GM21619 (cell line): ENCODE data around the gene PIK3R6.

Experiments
- ATAC-seq: cut with Tn5 transposase; IDR thresholded peaks from one replicate; pipeline ENCODE4 v1.9.1; 2021; ENCODE audit not compliant: unreplicated experiment

The PIK3R6 gene

GRCh38 chr17:8855477-8856204 is 11.8 kb downstream of the PIK3R6 start:
- ATAC-seq = peak; percentile 32

DNA sequence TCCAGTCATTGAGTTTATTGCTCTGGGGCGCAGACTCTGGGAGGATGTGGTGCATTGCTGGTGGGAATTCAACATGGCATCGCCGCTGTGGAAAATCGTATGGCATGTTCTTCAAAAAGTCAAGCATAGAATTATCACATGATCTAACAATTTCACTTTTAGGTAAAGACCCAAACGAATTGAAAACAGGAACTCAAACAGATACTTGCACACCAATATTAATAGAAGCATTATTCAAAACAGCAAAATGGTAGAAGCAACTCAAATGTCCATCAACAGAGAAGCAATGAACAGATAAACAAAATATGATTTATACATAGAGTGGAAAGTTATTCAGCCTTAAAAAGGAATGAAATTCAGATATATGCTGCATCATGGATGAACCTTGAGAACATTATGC is 15.9 kb downstream of the PIK3R6 start:
- no peak for ATAC-seq

GRCh38 chr17:8849311-8850041 is 18.0 kb downstream of the PIK3R6 start:
- ATAC-seq = no peak

- ATAC-seq = no peak
Measured at GRCh38 chr17:8847891-8848290, 19.6 kb downstream of the PIK3R6 start.

GRCh38 chr17:8846768-8847211 is 20.7 kb downstream of the PIK3R6 start:
- ATAC-seq = no peak

GRCh38 chr17:8844229-8845218 is 22.9 kb downstream of the PIK3R6 start:
- no peak for ATAC-seq

GRCh38 chr17:8843344-8843743 is 24.1 kb downstream of the PIK3R6 start:
- ATAC-seq = no peak

- no peak for ATAC-seq
Measured at GRCh38 chr17:8841844-8842243, 25.6 kb downstream of the PIK3R6 start.

DNA sequence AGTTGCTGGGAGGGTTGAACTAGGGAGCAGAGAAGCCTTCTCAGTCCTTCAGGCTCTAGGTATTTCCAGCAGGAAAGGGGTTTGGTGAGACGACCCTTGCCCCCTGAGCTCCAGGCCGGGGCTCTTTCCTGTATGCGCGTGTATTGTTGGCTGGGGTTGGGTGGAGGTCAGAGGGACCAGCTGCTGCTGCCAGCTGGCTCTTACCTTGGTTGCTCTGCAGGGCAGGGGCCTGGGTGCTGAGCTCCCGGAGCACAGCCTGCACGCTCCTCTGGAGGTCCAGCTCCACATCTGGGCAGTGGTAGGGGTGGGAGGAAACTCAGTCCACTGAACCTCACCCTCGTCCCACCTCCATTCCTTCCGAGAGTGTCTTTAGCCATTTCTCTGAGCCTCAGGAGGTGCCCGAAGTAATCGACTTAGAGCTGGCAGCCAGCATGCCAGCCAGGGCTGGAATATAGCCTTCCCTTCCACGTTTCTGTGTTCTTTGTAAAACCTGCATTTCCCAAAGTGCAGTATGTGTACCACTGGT is 28.0 kb downstream of the PIK3R6 start:
- no peak for ATAC-seq

DNA sequence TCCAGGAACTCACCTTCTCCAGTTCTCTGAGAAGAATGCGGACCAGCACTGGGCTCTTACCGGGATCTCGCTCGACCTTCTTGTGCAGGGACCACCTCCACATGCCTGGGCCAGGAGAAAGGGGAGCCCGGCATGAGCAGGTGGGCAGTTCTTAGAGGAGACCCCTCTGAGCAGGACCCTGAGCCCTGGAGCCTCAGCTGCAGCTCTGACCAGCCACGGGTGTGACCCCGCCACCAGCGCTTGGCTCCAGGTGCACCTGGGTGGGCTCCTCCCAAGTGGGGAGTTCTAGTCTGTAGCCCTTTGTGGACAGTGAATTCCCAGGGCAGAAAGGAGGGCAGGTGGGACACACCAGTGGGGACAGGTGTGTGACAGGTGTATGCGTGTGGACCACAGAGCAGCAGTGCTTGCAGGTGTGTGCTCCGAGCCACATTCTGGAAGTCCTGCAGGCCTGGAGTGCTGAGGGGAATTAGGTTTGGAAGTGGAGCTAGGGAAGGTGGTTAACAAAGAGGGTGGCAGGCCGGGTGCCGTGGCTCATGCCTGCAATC is 28.9 kb downstream of the PIK3R6 start:
- no peak for ATAC-seq

- ATAC-seq = no peak
Measured at GRCh38 chr17:8837563-8838075, 29.9 kb downstream of the PIK3R6 start.

DNA sequence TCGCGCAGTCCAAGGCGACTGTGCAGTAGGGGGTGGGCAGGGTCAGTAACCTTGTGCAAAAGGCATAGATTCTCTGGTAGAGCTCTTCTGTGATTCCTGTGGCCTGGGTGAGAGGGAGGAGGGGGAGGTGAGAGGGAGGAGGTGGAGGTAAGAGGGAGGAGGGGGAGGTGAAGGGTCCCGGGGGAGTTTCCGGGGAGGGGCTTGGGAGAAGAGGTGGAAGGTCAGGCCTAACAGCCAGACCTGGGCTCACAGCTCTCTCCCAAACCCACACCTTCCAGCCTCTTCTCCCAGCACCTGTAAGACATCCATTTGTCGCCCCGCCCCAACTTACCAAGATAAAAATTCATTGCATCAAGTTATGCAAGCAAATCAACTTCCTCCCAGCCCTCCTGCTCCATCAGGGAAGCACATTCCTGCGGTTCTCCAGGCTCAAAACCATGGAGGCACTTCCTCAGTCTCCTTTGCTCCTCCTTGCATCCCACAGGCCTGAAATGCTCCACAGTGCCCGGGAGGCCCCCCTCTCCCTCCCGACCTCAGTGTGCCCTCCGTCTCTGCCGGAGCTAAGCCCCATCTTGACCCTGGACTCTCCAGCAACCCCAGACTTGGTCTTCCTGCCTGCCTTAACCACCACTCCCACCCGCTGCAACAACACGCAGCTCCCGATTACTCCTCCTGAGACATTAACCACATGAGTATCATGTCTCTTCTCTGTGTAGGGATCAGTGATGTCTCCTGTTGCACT is 30.5 kb downstream of the PIK3R6 start:
- ATAC-seq = no peak

- no peak for ATAC-seq
Measured at GRCh38 chr17:8835631-8836364, 31.7 kb downstream of the PIK3R6 start.

GRCh38 chr17:8835106-8835505 is 32.4 kb downstream of the PIK3R6 start:
- no peak for ATAC-seq

DNA sequence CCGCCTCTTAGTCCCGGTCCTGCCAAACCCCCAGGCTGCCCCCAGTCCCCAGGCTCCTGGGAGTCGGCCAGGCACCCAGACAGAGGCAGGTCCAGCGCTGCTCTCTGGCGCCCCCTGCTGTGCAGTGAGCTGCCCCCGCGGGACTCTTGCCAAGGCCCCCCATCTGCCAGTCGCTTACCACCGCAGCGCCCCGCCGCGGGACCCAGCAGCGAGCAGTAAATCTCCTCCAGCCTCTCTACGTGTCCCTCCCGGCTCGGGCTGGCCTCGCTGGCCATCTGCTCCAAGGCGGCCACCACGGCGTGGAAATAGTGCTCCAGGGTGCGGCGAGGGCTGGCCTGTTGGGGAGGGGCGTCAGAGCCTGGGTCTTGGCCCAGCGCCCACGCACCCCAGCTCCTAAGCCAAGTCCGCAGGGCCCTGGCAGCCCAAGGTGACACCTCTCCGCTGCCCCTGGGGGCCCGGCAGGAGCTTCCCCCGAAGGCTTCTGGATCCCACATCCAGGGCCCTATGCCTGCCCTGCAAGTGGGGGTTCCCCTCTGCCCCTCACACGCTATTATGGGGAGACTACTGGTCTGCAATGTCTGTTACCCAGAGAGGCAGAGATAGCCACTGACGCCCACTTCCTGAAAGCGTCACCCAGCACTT is 34.6 kb downstream of the PIK3R6 start:
- no peak for ATAC-seq

DNA sequence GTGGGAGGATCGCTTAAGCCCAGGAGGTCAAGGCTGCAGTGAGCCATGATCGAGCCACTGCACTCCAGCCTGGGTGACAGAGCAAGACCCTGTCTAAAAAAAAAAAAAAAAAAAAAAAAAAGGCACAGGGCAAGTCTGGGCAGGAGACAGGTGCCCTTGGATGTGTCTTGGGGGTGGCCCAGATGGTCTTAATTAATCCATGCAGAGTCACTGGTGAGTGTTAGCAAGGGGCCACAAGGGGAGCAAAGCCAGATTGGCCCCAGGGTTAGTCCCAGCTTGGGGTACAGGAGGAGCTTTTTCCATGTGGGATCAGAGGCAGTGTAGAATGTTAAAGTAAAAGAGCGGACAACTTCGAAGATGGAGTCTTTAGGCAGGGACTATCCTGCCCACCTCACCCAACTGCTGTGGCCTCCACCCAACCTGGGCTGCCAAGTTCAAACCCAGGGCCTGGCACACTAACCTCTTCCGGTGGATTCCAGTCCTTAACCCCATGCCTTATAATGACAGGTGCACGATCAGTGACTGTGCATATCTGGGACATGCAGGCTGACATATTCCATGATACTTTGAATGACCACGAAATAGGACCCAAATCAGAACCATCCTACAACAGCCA is 36.1 kb downstream of the PIK3R6 start:
- ATAC-seq = no peak

GRCh38 chr17:8830141-8830540 is 37.3 kb downstream of the PIK3R6 start:
- no peak for ATAC-seq
